Panc1 (cell line): ENCODE data around the gene COL4A1. TPM values are rescaled to one million over a fixed set of nuclear protein-coding genes. Genes with fewer than 3 reads are reported as not detected.

Source experiments
- ATAC-seq: fragments of 200-7000 bp; cut with Tn5 transposase; 2 replicates; pipeline ENCODE4 v1.9.1; 2020; ENCODE audit warnings: mild to moderate bottlenecking, moderate library complexity
- BruUV-seq: library from RNA; stranded (reverse); fragments of 400-500 nt; replicated peaks from 2 replicates; lab custom pipeline; 2021; lab: Mats Ljungman, UMichigan
- CTCF ChIA-PET: fragments of 300-600 bp; sonication (Branson Sonifier 250); formaldehyde crosslinking; loops from one replicate; lab custom pipeline; 2022; ENCODE audit warnings: antibody characterized with exemption; lab: Charles Lee
- POLR2A ChIA-PET: fragments of 300-600 bp; sonication (Branson Sonifier 250); formaldehyde crosslinking; loops from one replicate; lab custom pipeline; 2022; ENCODE audit warnings: antibody characterized with exemption; lab: Charles Lee
- DNase-seq: peaks from one replicate; pipeline ENCODE4 v3.0.0-alpha.2; 2010; ENCODE audit warnings: low read depth, low spot score
- H3K27ac ChIP-seq: 2 replicates; pipeline ENCODE4 v1.5.1; 2011; ENCODE audit warnings: mild to moderate bottlenecking, low read length, inconsistent platforms
- H3K27me3 ChIP-seq: fragments of 200-500 bp; sonication (Bioruptor generic); 2 replicates; pipeline ENCODE4 v1.6.0; 2014; ENCODE audit warnings: low read length, inconsistent platforms; ENCODE audit not compliant: control insufficient read depth, insufficient read depth
- H3K36me3 ChIP-seq: fragments of 200-500 bp; sonication (Bioruptor generic); 2 replicates; pipeline ENCODE4 v1.5.1; 2014; ENCODE audit warnings: inconsistent platforms, mild to moderate bottlenecking, low read length, moderate library complexity; ENCODE audit not compliant: control insufficient read depth, insufficient read depth
- H3K4me1 ChIP-seq: 2 replicates; pipeline ENCODE4 v1.5.1; 2011; ENCODE audit warnings: inconsistent platforms, mild to moderate bottlenecking, low read length, moderate library complexity; ENCODE audit not compliant: control insufficient read depth, insufficient read depth
- H3K4me3 ChIP-seq, 2 experiments: 2 replicates each; pipeline ENCODE4 v1.5.1; 2011 to 2012; ENCODE audit warnings: low read depth in 2 of 2, low read length in 2 of 2, mild to moderate bottlenecking in 2 of 2, inconsistent platforms in 1 of 2, moderate library complexity in 1 of 2
- H3K9me3 ChIP-seq: fragments of 200-500 bp; sonication (Bioruptor generic); 2 replicates; pipeline ENCODE4 v1.5.1; 2014; ENCODE audit warnings: low read depth, mild to moderate bottlenecking, inconsistent platforms, low read length, moderate library complexity; ENCODE audit not compliant: control insufficient read depth, insufficient read depth
- CTCF ChIP-seq: fragments of 450-650 bp; IDR thresholded peaks from 2 replicates; pipeline ENCODE4 v1.5.1; 2017; ENCODE audit warnings: mild to moderate bottlenecking
- POLR2AphosphoS5 ChIP-seq: IDR thresholded peaks from 2 replicates; pipeline ENCODE4 v1.6.1; 2012; ENCODE audit warnings: mild to moderate bottlenecking, low read depth, low read length, moderate library complexity
- REST ChIP-seq, 2 experiments: IDR thresholded peaks; 2 replicates each; pipeline ENCODE4 v1.6.1; 2011 to 2012; ENCODE audit warnings: low read depth in 2 of 2, control low read depth in 1 of 2, low read length in 1 of 2, mild to moderate bottlenecking in 1 of 2, moderate library complexity in 1 of 2; ENCODE audit not compliant: insufficient read depth in 1 of 2
- SIN3A ChIP-seq: IDR thresholded peaks from 2 replicates; pipeline ENCODE4 v1.6.1; 2012; ENCODE audit warnings: low read depth, mild to moderate bottlenecking, low read length, moderate library complexity, borderline replicate concordance; ENCODE audit not compliant: insufficient read depth
- TCF7L2 ChIP-seq: IDR thresholded peaks from 2 replicates; pipeline ENCODE4 v1.6.1; 2011; ENCODE audit warnings: mild to moderate bottlenecking, low read depth, low read length, inconsistent platforms
- in situ Hi-C: cut with HindIII; loops from 2 replicates; pipeline ENCODE4 v1.10.0; 2016; ENCODE audit warnings: low sequenced_read_pairs, low pct_unique_long_range_greater_than_20kb
- intact Hi-C: fragments of 100-400 bp; cut with micrococcal nuclease; formaldehyde crosslinking; loops from one replicate; pipeline ENCODE4 v1.10.0; 2022; ENCODE audit not compliant: unreplicated experiment
- total RNA-seq: library from RNA; stranded (reverse); gene quantifications from one replicate; pipeline ENCODE4 v1.2.1, GENCODE V29; 2021; ENCODE audit not compliant: unreplicated experiment

COL4A1 gene
- total RNA-seq, 1 experiment from 2014 or later, result 1.1 TPM

GRCh38 chr13:110248449-110249143 lies 58.4 kb downstream of the COL4A1 start:
- Histone ChIP-seq H3K4me3 (no peak overlapping the region), H3K27me3 (no peaks in the 10 kb centered on the region), H3K27ac (no peak overlapping the region), H3K9me3 (no peaks in the 10 kb centered on the region), H3K4me1 (no peaks in the 10 kb centered on the region), H3K36me3 (no peaks in the 10 kb centered on the region)
- intact Hi-C loops, result no loop called here
- ATAC-seq (no peak), DNase-seq (no peak)
- in situ Hi-C loops, result no loop called here
- CTCF ChIA-PET, result no interaction called here
- TF ChIP-seq TCF7L2 (no peak), SIN3A (no peak), POLR2AphosphoS5 (no peak), CTCF (no peak), REST (IDR thresholded peaks at IDR 0.05; ENCODE audit: insufficient read depth in 1 of 2, low read depth in 2 of 2, low read length in 1 of 2) (no peak)
- no TSS peak for BruUV-seq
- POLR2A ChIA-PET, result no interaction called here

GRCh38 chr13:110246530-110246929 lies 60.4 kb downstream of the COL4A1 start:
- in situ Hi-C loops, result no loop called here
- CTCF ChIA-PET, result no interaction called here
- intact Hi-C loops, result no loop called here

More at GRCh38 chr13:110246530-110246929, 60.4 kb downstream of the COL4A1 start:
- Histone ChIP-seq H3K4me1 (no peaks in the 10 kb centered on the region), H3K27ac (no peak overlapping the region), H3K27me3 (no peaks in the 10 kb centered on the region), H3K36me3 (no peaks in the 10 kb centered on the region), H3K9me3 (no peaks in the 10 kb centered on the region), H3K4me3 (no peak overlapping the region)
- no TSS peak for BruUV-seq
- no peak for TF ChIP-seq POLR2AphosphoS5
- TF ChIP-seq CTCF, result no peak
- no peak for TF ChIP-seq SIN3A
- no peak for TF ChIP-seq TCF7L2
- TF ChIP-seq REST (IDR thresholded peaks at IDR 0.05; ENCODE audit: insufficient read depth in 1 of 2, low read depth in 2 of 2, low read length in 1 of 2), result no peak
- POLR2A ChIA-PET, result no interaction called here
- DNase-seq (no peak), ATAC-seq (no peak)
